Left lung (tissue), 10 donors: ENCODE measurements around the gene TBX15. TPM values are rescaled to one million over a fixed set of nuclear protein-coding genes. Genes with fewer than 3 reads are reported as not detected.

Source experiments
- ATAC-seq: fragments of 200-7000 bp; cut with Tn5 transposase; one replicate; pipeline ENCODE4 v1.9.1; 2020; ENCODE audit warnings: moderate library complexity
- DNase-seq, 4 donors: peaks; one replicate each; pipeline ENCODE4 v3.0.0-alpha.2; 2013 to 2020
- H3K27ac ChIP-seq, 2 donors: fragments of 200-600 bp; sonication (generic) in 1 of 2; one replicate each; pipeline versions ENCODE4 v1.5.0 to v1.8.0; 2020 to 2021
- H3K27me3 ChIP-seq, 2 donors: fragments of 200-600 bp; sonication (generic) in 1 of 2; one replicate each; pipeline versions ENCODE4 v1.5.0 to v1.8.0; 2020 to 2021
- H3K36me3 ChIP-seq, 2 donors: fragments of 200-600 bp; sonication (generic) in 1 of 2; one replicate each; pipeline versions ENCODE4 v1.5.0 to v1.8.0; 2020 to 2021
- H3K4me1 ChIP-seq, 2 donors: fragments of 200-600 bp; one replicate each; pipeline ENCODE4 v1.8.0; 2021
- H3K4me3 ChIP-seq, 2 donors: fragments of 200-600 bp; sonication (generic) in 1 of 2; one replicate each; pipeline versions ENCODE4 v1.5.0 to v1.8.0; 2020 to 2021; ENCODE audit warnings: mild to moderate bottlenecking in 1 of 2
- H3K9me3 ChIP-seq, 2 donors: fragments of 200-600 bp; sonication (generic) in 1 of 2; one replicate each; pipeline versions ENCODE4 v1.5.0 to v1.8.0; 2020 to 2021
- CTCF ChIP-seq, 2 donors: fragments of 200-600 bp; sonication (generic) in 1 of 2; IDR thresholded peaks; one replicate each; pipeline versions ENCODE4 v1.5.0 to v1.8.0; 2021; ENCODE audit warnings: antibody characterized with exemption in 2 of 2
- intact Hi-C, 2 donors: fragments of 100-400 bp; cut with DNase I; formaldehyde crosslinking; loops; one replicate each; pipeline versions ENCODE4 v1.11.2 to v1.14.2; 2022
- polyA plus RNA-seq, 6 donors: library from polyadenylated mRNA; unstranded; fragments of 120-200 nt; gene quantifications; one replicate each; pipeline ENCODE4 v1.2.1, GENCODE V29; 2013; ENCODE audit not compliant: insufficient read length in 6 of 6
- total RNA-seq, 2 donors: library from RNA; stranded (reverse); fragmentation: NEBNext Ultra II Directional; extraction: Animal tissue kit (Norgen Biotek cat#: 25700); gene quantifications; one replicate each; pipeline ENCODE4 v1.2.1, GENCODE V29; 2021
- donor health status: DM: no; HTN: yes; CAD: no.
- donor health status: DM: no; HTN: no; CAD: no.

The TBX15 gene
- total and polyA plus RNA-seq, 8 donors = 0.10 to 1.0 (median 0.34) TPM

GRCh38 chr1:119006406-119007279 lies 18.5 kb upstream of the TBX15 start:
- no peak for ATAC-seq
- H3K9me3 ChIP-seq = no peaks in the 10 kb centered on the region
- intact Hi-C loops = no loop called here
- no peak overlapping the region for H3K4me3 ChIP-seq
- H3K36me3 ChIP-seq = no peaks in the 10 kb centered on the region
- TF ChIP-seq CTCF (IDR thresholded peaks at IDR 0.05) = no peak
- peaks cover 6 to 31% of the 10 kb centered on the region in 2 donors for H3K4me1 ChIP-seq
- DNase-seq = no peak
- H3K27ac ChIP-seq = no peak overlapping the region
- peaks cover 77 to 92% of the 10 kb centered on the region in 2 donors for H3K27me3 ChIP-seq

- intact Hi-C loops = no loop called here
Measured at GRCh38 chr1:119005724-119006405, 17.7 kb upstream of the TBX15 start.

GRCh38 chr1:119004781-119005180 lies 16.6 kb upstream of the TBX15 start:
- DNase-seq = no peak
- peaks cover 18 to 46% of the 10 kb centered on the region in 2 donors for H3K4me1 ChIP-seq
- no peak overlapping the region for H3K4me3 ChIP-seq
- no peaks in the 10 kb centered on the region for H3K9me3 ChIP-seq
- peaks cover 90 to 100% of the 10 kb centered on the region in 2 donors for H3K27me3 ChIP-seq
- no peaks in the 10 kb centered on the region for H3K36me3 ChIP-seq
- intact Hi-C loops = no loop called here
- no peak for ATAC-seq
- H3K27ac ChIP-seq = no peak overlapping the region
- no peak for TF ChIP-seq CTCF (IDR thresholded peaks at IDR 0.05)

More at GRCh38 chr1:119005724-119006405, 17.7 kb upstream of the TBX15 start:
- no peak for TF ChIP-seq CTCF (IDR thresholded peaks at IDR 0.05)
- ATAC-seq (no peak), DNase-seq (no peak)
- no peaks in the 10 kb centered on the region for H3K9me3 ChIP-seq
- H3K27ac ChIP-seq = no peak overlapping the region
- H3K4me1 ChIP-seq = peaks cover 14 to 39% of the 10 kb centered on the region in 2 donors
- peaks cover 81 to 100% of the 10 kb centered on the region in 2 donors for H3K27me3 ChIP-seq
- H3K36me3 ChIP-seq = no peaks in the 10 kb centered on the region
- no peak overlapping the region for H3K4me3 ChIP-seq

GRCh38 chr1:119004129-119004527 lies 16.0 kb upstream of the TBX15 start:
- Histone ChIP-seq H3K9me3 (no peaks in the 10 kb centered on the region), H3K36me3 (no peaks in the 10 kb centered on the region), H3K4me1 (peaks cover 18 to 45% of the 10 kb centered on the region in 2 donors), H3K4me3 (no peak overlapping the region), H3K27me3 (peaks cover 90 to 100% of the 10 kb centered on the region in 2 donors), H3K27ac (no peak overlapping the region)
- intact Hi-C loops = no loop called here
- DNase-seq (no peak), ATAC-seq (no peak)
- no peak for TF ChIP-seq CTCF (IDR thresholded peaks at IDR 0.05)
